ENCODE measurements around the gene C1S. TPM values are rescaled to one million over a fixed set of nuclear protein-coding genes. Genes with fewer than 3 reads are reported as not detected.
"Not testable (repeated sequence)": the region's sequence is repeated elsewhere in the genome, so short reads cannot be mapped to it uniquely, and the experiment has no call there.

The C1S gene
- total RNA-seq, 1 donor from 2014 or later, result 6.3 TPM

- FAIRE-seq, result no peak
- Histone ChIP-seq H3K4me3 (ENCODE audit: low read depth, low read length) (no peak overlapping the region), H3K27me3 (ENCODE audit: control insufficient read depth, insufficient read depth, low read length) (no peaks in the 10 kb centered on the region), H3K36me3 (ENCODE audit: control insufficient read depth, insufficient read depth, low read length) (peaks cover 25% of the 10 kb centered on the region)
- TF ChIP-seq, protein P1, sequence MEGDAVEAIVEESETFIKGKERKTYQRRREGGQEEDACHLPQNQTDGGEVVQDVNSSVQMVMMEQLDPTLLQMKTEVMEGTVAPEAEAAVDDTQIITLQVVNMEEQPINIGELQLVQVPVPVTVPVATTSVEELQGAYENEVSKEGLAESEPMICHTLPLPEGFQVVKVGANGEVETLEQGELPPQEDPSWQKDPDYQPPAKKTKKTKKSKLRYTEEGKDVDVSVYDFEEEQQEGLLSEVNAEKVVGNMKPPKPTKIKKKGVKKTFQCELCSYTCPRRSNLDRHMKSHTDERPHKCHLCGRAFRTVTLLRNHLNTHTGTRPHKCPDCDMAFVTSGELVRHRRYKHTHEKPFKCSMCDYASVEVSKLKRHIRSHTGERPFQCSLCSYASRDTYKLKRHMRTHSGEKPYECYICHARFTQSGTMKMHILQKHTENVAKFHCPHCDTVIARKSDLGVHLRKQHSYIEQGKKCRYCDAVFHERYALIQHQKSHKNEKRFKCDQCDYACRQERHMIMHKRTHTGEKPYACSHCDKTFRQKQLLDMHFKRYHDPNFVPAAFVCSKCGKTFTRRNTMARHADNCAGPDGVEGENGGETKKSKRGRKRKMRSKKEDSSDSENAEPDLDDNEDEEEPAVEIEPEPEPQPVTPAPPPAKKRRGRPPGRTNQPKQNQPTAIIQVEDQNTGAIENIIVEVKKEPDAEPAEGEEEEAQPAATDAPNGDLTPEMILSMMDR (IDR thresholded peaks at IDR 0.05; ENCODE audit: insufficient read depth, low read length, severe bottlenecking), result no peak
- DNase-seq (ENCODE audit: low read depth), result no peak
Measured at GRCh38 chr12:7102582-7102981, 42.1 kb downstream of the C1S start.

GRCh38 chr12:7103837-7104584 lies 43.5 kb downstream of the C1S start:
- H3K36me3 ChIP-seq (ENCODE audit: control insufficient read depth, insufficient read depth, low read length), result peaks cover 23% of the 10 kb centered on the region
- DNase-seq (ENCODE audit: low read depth) (no peak), FAIRE-seq (no peak)
- TF ChIP-seq, protein P1 (IDR thresholded peaks at IDR 0.05; ENCODE audit: insufficient read depth, low read length, severe bottlenecking), result no peak
- no peak overlapping the region for H3K4me3 ChIP-seq (ENCODE audit: low read depth, low read length)
- H3K27me3 ChIP-seq (ENCODE audit: control insufficient read depth, insufficient read depth, low read length), result no peaks in the 10 kb centered on the region

GRCh38 chr12:7106082-7106481 lies 45.6 kb downstream of the C1S start:
- Histone ChIP-seq H3K27me3 (ENCODE audit: control insufficient read depth, insufficient read depth, low read length) (no peaks in the 10 kb centered on the region), H3K4me3 (ENCODE audit: low read depth, low read length) (no peak overlapping the region), H3K36me3 (ENCODE audit: control insufficient read depth, insufficient read depth, low read length) (peaks cover 19% of the 10 kb centered on the region)
- FAIRE-seq, result no peak
- DNase-seq (ENCODE audit: low read depth), result no peak
- TF ChIP-seq, protein P1 (IDR thresholded peaks at IDR 0.05; ENCODE audit: insufficient read depth, low read length, severe bottlenecking), result no peak

GRCh38 chr12:7107181-7107580 lies 46.7 kb downstream of the C1S start:
- not testable (repeated sequence) for DNase-seq (ENCODE audit: low read depth); FAIRE-seq; H3K4me3 ChIP-seq (ENCODE audit: low read depth, low read length); H3K27me3 ChIP-seq (ENCODE audit: control insufficient read depth, insufficient read depth, low read length)
- peaks cover 15% of the 10 kb centered on the region for H3K36me3 ChIP-seq (ENCODE audit: control insufficient read depth, insufficient read depth, low read length)

- Histone ChIP-seq H3K36me3 (ENCODE audit: control insufficient read depth, insufficient read depth, low read length) (peaks cover 11% of the 10 kb centered on the region), H3K27me3 (ENCODE audit: control insufficient read depth, insufficient read depth, low read length) (no peaks in the 10 kb centered on the region), H3K4me3 (ENCODE audit: low read depth, low read length) (peak overlapping the region; percentile 65)
- TF ChIP-seq, protein P1 (IDR thresholded peaks at IDR 0.05; ENCODE audit: insufficient read depth, low read length, severe bottlenecking), result no peak
- DNase-seq (ENCODE audit: low read depth) (peak; percentile 61), FAIRE-seq (no peak)
Measured at GRCh38 chr12:7107636-7108002, 47.1 kb downstream of the C1S start.

GRCh38 chr12:7108003-7108795 lies 47.7 kb downstream of the C1S start:
- TF ChIP-seq, protein P1 (IDR thresholded peaks at IDR 0.05; ENCODE audit: insufficient read depth, low read length, severe bottlenecking), result no peak
- Histone ChIP-seq H3K27me3 (ENCODE audit: control insufficient read depth, insufficient read depth, low read length) (no peaks in the 10 kb centered on the region), H3K4me3 (ENCODE audit: low read depth, low read length) (peak overlapping the region; percentile 65), H3K36me3 (ENCODE audit: control insufficient read depth, insufficient read depth, low read length) (peaks cover 11% of the 10 kb centered on the region)
- no peak for FAIRE-seq
- DNase-seq (ENCODE audit: low read depth), result peak; percentile 76

Data from bronchial epithelial cell (primary cell).